HepG2 (cell line): ENCODE measurements around the gene RPL41. TPM values are rescaled to one million over a fixed set of nuclear protein-coding genes. Genes with fewer than 3 reads are reported as not detected.
A peak's percentile ranks its signal among the peaks of the same experiment; 100 is the strongest.

ENCODE experiments used
- BCLAF1 ChIP-seq: fragments of 450-650 bp; IDR thresholded peaks from 2 replicates; pipeline ENCODE4 v1.6.1; 2017; ENCODE audit warnings: mild to moderate bottlenecking
- CBX2 ChIP-seq, 2 experiments: fragments of 200-600 bp in 1 of 2; sonication (generic); formaldehyde crosslinking in 1 of 2; IDR thresholded peaks; 2 replicates each; pipeline versions ENCODE4 v1.7.0 to v1.8.1; 2018 to 2022; ENCODE audit warnings: low read depth in 2 of 2, low read length in 1 of 2, mild to moderate bottlenecking in 1 of 2, missing genetic modification reagents in 1 of 2
- JDP2 ChIP-seq: sonication (generic); formaldehyde crosslinking; IDR thresholded peaks from 2 replicates; pipeline ENCODE4 v1.8.1; 2022; ENCODE audit warnings: missing genetic modification reagents, borderline replicate concordance
- LCORL ChIP-seq, 2 experiments: fragments of 450-650 bp in 1 of 2; sonication (generic) in 1 of 2; formaldehyde crosslinking in 1 of 2; IDR thresholded peaks; 2 replicates each; pipeline versions ENCODE4 v1.5.0 to v1.6.1; 2017 to 2020; ENCODE audit warnings: antibody characterized with exemption in 1 of 2, missing genetic modification reagents in 1 of 2
- PBX3 ChIP-seq: sonication (generic); formaldehyde crosslinking; IDR thresholded peaks from 2 replicates; pipeline ENCODE4 v1.8.1; 2023; ENCODE audit warnings: missing genetic modification reagents, inconsistent platforms, borderline replicate concordance
- PLSCR1 ChIP-seq: sonication (generic); formaldehyde crosslinking; IDR thresholded peaks from 2 replicates; pipeline ENCODE4 v1.5.0; 2020; ENCODE audit warnings: missing genetic modification reagents, mild to moderate bottlenecking, borderline replicate concordance
- PREB ChIP-seq: sonication (generic); formaldehyde crosslinking; IDR thresholded peaks from 2 replicates; pipeline ENCODE4 v1.4.0; 2020; ENCODE audit warnings: missing genetic modification reagents
- PRMT3 ChIP-seq: sonication (generic); formaldehyde crosslinking; IDR thresholded peaks from 2 replicates; pipeline ENCODE4 v1.8.1; 2022; ENCODE audit warnings: low read depth, mild to moderate bottlenecking, moderate library complexity, missing genetic modification reagents, borderline replicate concordance
- SNAI1 ChIP-seq: sonication (generic); formaldehyde crosslinking; IDR thresholded peaks from 2 replicates; pipeline ENCODE4 v1.5.0; 2020; ENCODE audit warnings: mild to moderate bottlenecking, missing genetic modification reagents, borderline replicate concordance
- TRAFD1 ChIP-seq: sonication (generic); formaldehyde crosslinking; IDR thresholded peaks from 2 replicates; pipeline ENCODE4 v1.5.1; 2020; ENCODE audit warnings: missing genetic modification reagents, mild to moderate bottlenecking, borderline replicate concordance
- ZFP36 ChIP-seq: fragments of 150-350 bp; IDR thresholded peaks from 2 replicates; pipeline ENCODE4 v1.6.1; 2018; ENCODE audit warnings: borderline replicate concordance, low read length, low read depth; ENCODE audit not compliant: partially characterized antibody
- ZNF598 ChIP-seq: sonication (generic); formaldehyde crosslinking; IDR thresholded peaks from 2 replicates; pipeline ENCODE4 v1.5.1; 2020; ENCODE audit warnings: mild to moderate bottlenecking, missing genetic modification reagents, borderline replicate concordance
- ZNF816 ChIP-seq: sonication (generic); formaldehyde crosslinking; IDR thresholded peaks from 2 replicates; pipeline ENCODE4 v1.8.0; 2022; ENCODE audit warnings: missing genetic modification reagents, mild to moderate bottlenecking, borderline replicate concordance
- ZNF841 ChIP-seq: sonication (generic); formaldehyde crosslinking; IDR thresholded peaks from 2 replicates; pipeline ENCODE4 v1.8.1; 2023; ENCODE audit warnings: missing genetic modification reagents, borderline replicate concordance
- ZXDC ChIP-seq: sonication (generic); formaldehyde crosslinking; IDR thresholded peaks from 2 replicates; pipeline ENCODE4 v1.5.0; 2020; ENCODE audit warnings: mild to moderate bottlenecking, missing genetic modification reagents
- polyA plus RNA-seq, 8 experiments: library from polyadenylated mRNA; depleted of rRNA in 3 of 8; stranded (reverse) in 7 of 8; unstranded in 1 of 8; fragments of >200 nt; fragmentation: Illumina TruSeq in 4 of 8; extraction: Trizol in 4 of 8; gene quantifications; 2 replicates each; pipeline versions ENCODE4 v1.2.1 to v1.2.3, GENCODE V29; 2011 to 2016; ENCODE audit warnings: low read depth in 4 of 8, missing spikeins in 1 of 8, mixed read lengths in 1 of 8; ENCODE audit not compliant: insufficient read depth in 1 of 8
- total RNA-seq, 5 experiments: library from RNA; depleted of rRNA; stranded (reverse); fragments of >200 nt; fragmentation: Illumina TruSeq; extraction: Trizol; gene quantifications; 2 replicates each; pipeline ENCODE4 v1.2.3, GENCODE V29; 2016; ENCODE audit warnings: low read depth in 1 of 5

RPL41 gene
- total and polyA plus RNA-seq, 2 of the 13 experiments (the other 11 are each of a cell fraction or from before 2014, with no cell fraction given): 4,012 to 7,670 TPM

- no peak for TF ChIP-seq TRAFD1 (CRISPR knock-in tag)
- no peak for TF ChIP-seq BCLAF1
- peak; percentile 58; the same call in 1 of the 2 replicates for TF ChIP-seq ZXDC (CRISPR knock-in tag)
- peak; percentile 36; the same call in 1 of the 2 replicates for TF ChIP-seq PLSCR1
- no peak for TF ChIP-seq SNAI1
- 0 out of 2 replicates have a peak, but pooled peaks have one; percentile 63 for TF ChIP-seq PBX3 (CRISPR knock-in tag)
- TF ChIP-seq ZNF816 (CRISPR knock-in tag): 0 out of 2 replicates have a peak, but pooled peaks have one; percentile 47
- TF ChIP-seq PREB (CRISPR knock-in tag): no peak
- TF ChIP-seq ZFP36: no peak
- TF ChIP-seq PRMT3: peak; percentile 93; the same call in 1 of the 2 replicates
- 0 out of 2 replicates have a peak, but pooled peaks have one; percentile 62 for TF ChIP-seq ZNF841
- TF ChIP-seq JDP2 (CRISPR knock-in tag): peak; percentile 23; the same call in 1 of the 2 replicates
- peak; percentile 82; the same call in 1 of the 2 replicates for TF ChIP-seq ZNF598 (CRISPR knock-in tag)
- no peak for TF ChIP-seq CBX2 (IDR thresholded peaks at IDR 0.05; ENCODE audit: low read depth, low read length)
- TF ChIP-seq CBX2 (CRISPR knock-in tag; IDR thresholded peaks at IDR 0.05; ENCODE audit: low read depth): 0 out of 2 replicates have a peak, but pooled peaks have one; percentile 58
- no peak for TF ChIP-seq LCORL (IDR thresholded peaks at IDR 0.05)
- peak; percentile 81 for TF ChIP-seq LCORL (CRISPR knock-in tag; IDR thresholded peaks at IDR 0.05)
These were observed 12.2 kb upstream of the RPL41 start, which contains the start of gene PA2G4 (continued) for GRCh38 chr12:56104109-56104814.
